NB4 (cell line): Measurements from ENCODE around the gene DGKQ.

ENCODE experiments used
- CTCF ChIP-seq: IDR thresholded peaks from one replicate; pipeline ENCODE4 v1.5.1; 2012; ENCODE audit warnings: low read depth, low read length
- MYC ChIP-seq: IDR thresholded peaks from 2 replicates; pipeline ENCODE4 v1.6.1; 2011; ENCODE audit warnings: low read depth, low read length
- POLR2A ChIP-seq: IDR thresholded peaks from 2 replicates; pipeline ENCODE4 v1.6.1; 2011; ENCODE audit warnings: mild to moderate bottlenecking; ENCODE audit not compliant: insufficient read length; ENCODE audit errors: extremely low read depth

- TF ChIP-seq CTCF (no peak), POLR2A (no peak), MYC (no peak)
Measured at GRCh38 chr4:1000686-1001260, 27.4 kb upstream of the DGKQ start.
